ENCODE measurements around the gene TRPV2. TPM values are rescaled to one million over a fixed set of nuclear protein-coding genes. Genes with fewer than 3 reads are reported as not detected.
A peak's percentile ranks its signal among the peaks of the same experiment; 100 is the strongest.

Gene TRPV2
- total RNA-seq, 1 donor from 2014 or later = 0.98 TPM

- no peaks in the 10 kb centered on the region for H3K27me3 Mint-ChIP-seq (ENCODE audit: low read depth)
- no peak overlapping the region for H3K27ac Mint-ChIP-seq (ENCODE audit: unreplicated experiment)
- no peaks in the 10 kb centered on the region for H3K36me3 Mint-ChIP-seq (ENCODE audit: low read depth)
- no peak overlapping the region for H3K4me3 Mint-ChIP-seq
- no peak for DNase-seq (ENCODE audit: low read depth, low spot score)
- TF ChIP-seq CTCF (conservative IDR thresholded peaks at IDR 0.05) = no peak
- H3K9me3 Mint-ChIP-seq = no peaks in the 10 kb centered on the region
- H3K4me1 Mint-ChIP-seq = no peaks in the 10 kb centered on the region
Measured at GRCh38 chr17:16465052-16465312, 49.6 kb downstream of the TRPV2 start.

GRCh38 chr17:16465861-16466338 is 50.5 kb downstream of the TRPV2 start:
- Mint-ChIP-seq H3K36me3 (ENCODE audit: low read depth) (no peaks in the 10 kb centered on the region), H3K27ac (ENCODE audit: unreplicated experiment) (no peak overlapping the region), H3K4me3 (no peak overlapping the region), H3K27me3 (ENCODE audit: low read depth) (no peaks in the 10 kb centered on the region), H3K4me1 (peaks cover 2% of the 10 kb centered on the region), H3K9me3 (no peaks in the 10 kb centered on the region)
- TF ChIP-seq CTCF (conservative IDR thresholded peaks at IDR 0.05) = no peak
- no peak for DNase-seq (ENCODE audit: low read depth, low spot score)

- Mint-ChIP-seq H3K4me1 (peaks cover 3% of the 10 kb centered on the region), H3K36me3 (ENCODE audit: low read depth) (no peaks in the 10 kb centered on the region), H3K27ac (ENCODE audit: unreplicated experiment) (no peak overlapping the region), H3K27me3 (ENCODE audit: low read depth) (no peaks in the 10 kb centered on the region), H3K9me3 (no peaks in the 10 kb centered on the region), H3K4me3 (no peak overlapping the region)
- no peak for TF ChIP-seq CTCF (conservative IDR thresholded peaks at IDR 0.05)
- no peak for DNase-seq (ENCODE audit: low read depth, low spot score)
Measured at GRCh38 chr17:16466407-16466806, 51.0 kb downstream of the TRPV2 start.

- TF ChIP-seq CTCF (conservative IDR thresholded peaks at IDR 0.05) = no peak
- DNase-seq (ENCODE audit: low read depth, low spot score) = no peak
- Mint-ChIP-seq H3K36me3 (ENCODE audit: low read depth) (no peaks in the 10 kb centered on the region), H3K4me1 (peaks cover 4% of the 10 kb centered on the region), H3K27ac (ENCODE audit: unreplicated experiment) (no peak overlapping the region), H3K4me3 (no peak overlapping the region), H3K27me3 (ENCODE audit: low read depth) (no peaks in the 10 kb centered on the region), H3K9me3 (no peaks in the 10 kb centered on the region)
Measured at GRCh38 chr17:16467044-16467443, 51.7 kb downstream of the TRPV2 start.

GRCh38 chr17:16467886-16468285 is 52.5 kb downstream of the TRPV2 start:
- no peak overlapping the region for H3K4me3 Mint-ChIP-seq
- H3K36me3 Mint-ChIP-seq (ENCODE audit: low read depth) = no peaks in the 10 kb centered on the region

More at GRCh38 chr17:16467886-16468285, 52.5 kb downstream of the TRPV2 start:
- Mint-ChIP-seq H3K4me1 (peaks cover 10% of the 10 kb centered on the region), H3K9me3 (no peaks in the 10 kb centered on the region), H3K27me3 (ENCODE audit: low read depth) (no peaks in the 10 kb centered on the region), H3K27ac (ENCODE audit: unreplicated experiment) (peak overlapping the region; percentile 60)
- DNase-seq (ENCODE audit: low read depth, low spot score) = no peak
- no peak for TF ChIP-seq CTCF (conservative IDR thresholded peaks at IDR 0.05)

Measured in neural crest cell (in vitro differentiated cells).